MCF 10A (cell line): Measurements from ENCODE around the gene DENND2D. TPM values are rescaled to one million over a fixed set of nuclear protein-coding genes. Genes with fewer than 3 reads are reported as not detected.

Experiments used
- BruUV-seq: library from RNA; stranded (reverse); fragments of 400-500 nt; replicated peaks from 2 replicates; lab custom pipeline; 2021; lab: Mats Ljungman, UMichigan
- CTCF ChIA-PET: fragments of 300-600 bp; sonication (Branson Sonifier 250); formaldehyde crosslinking; extraction: SDS; loops from one replicate; lab custom pipeline; 2021; ENCODE audit warnings: antibody characterized with exemption, inconsistent platforms; lab: Yijun Ruan, JAX
- POLR2A ChIA-PET: fragments of 300-600, 350-650 bp; sonication (Branson Sonifier 250); formaldehyde crosslinking; extraction: SDS; loops from one replicate; lab custom pipeline; 2020; ENCODE audit warnings: antibody characterized with exemption, inconsistent platforms; lab: Yijun Ruan, JAX
- DNase-seq: peaks from one replicate; pipeline ENCODE4 v3.0.0-alpha.2; 2018; ENCODE audit not compliant: unreplicated experiment
- H3K27ac Mint-ChIP-seq: one replicate; pipeline ENCODE4 v1.8.0; 2022; ENCODE audit warnings: mild to moderate bottlenecking, low read depth, mixed read lengths; ENCODE audit not compliant: unreplicated experiment
- H3K27me3 Mint-ChIP-seq: one replicate; pipeline ENCODE4 v1.8.0; 2022; ENCODE audit warnings: mixed read lengths; ENCODE audit not compliant: insufficient read depth, unreplicated experiment
- H3K36me3 Mint-ChIP-seq: one replicate; pipeline ENCODE4 v1.8.0; 2022; ENCODE audit warnings: mild to moderate bottlenecking, moderate library complexity, mixed read lengths; ENCODE audit not compliant: insufficient read depth, unreplicated experiment
- H3K4me1 Mint-ChIP-seq: one replicate; pipeline ENCODE4 v1.8.0; 2022; ENCODE audit warnings: mixed read lengths; ENCODE audit not compliant: insufficient read depth, unreplicated experiment
- H3K4me3 Mint-ChIP-seq: one replicate; pipeline ENCODE4 v1.8.0; 2022; ENCODE audit warnings: mild to moderate bottlenecking, moderate library complexity, mixed read lengths; ENCODE audit not compliant: unreplicated experiment
- H3K9me3 Mint-ChIP-seq: one replicate; pipeline ENCODE4 v1.8.0; 2022; ENCODE audit warnings: mixed read lengths; ENCODE audit not compliant: unreplicated experiment
- CTCF ChIP-seq: fragments of 200-600 bp; IDR thresholded peaks from one replicate; pipeline ENCODE4 v1.8.0; 2022; ENCODE audit warnings: antibody characterized with exemption, mild to moderate bottlenecking; ENCODE audit not compliant: unreplicated experiment
- intact Hi-C: fragments of 100-400 bp; cut with micrococcal nuclease; formaldehyde crosslinking; loops from 2 replicates; pipeline ENCODE4 v1.14.1; 2022
- total RNA-seq: library from RNA; stranded (reverse); gene quantifications from 2 replicates; pipeline ENCODE4 v1.2.3, GENCODE V29; 2022

Gene DENND2D
- total RNA-seq, 1 experiment from 2014 or later, result 6.0 TPM

GRCh38 chr1:111145542-111145941 lies 54.9 kb downstream of the DENND2D start:
- no peak for TF ChIP-seq CTCF
- Mint-ChIP-seq H3K27ac (no peak overlapping the region), H3K36me3 (peaks cover 46% of the 10 kb centered on the region), H3K27me3 (no peaks in the 10 kb centered on the region), H3K9me3 (no peaks in the 10 kb centered on the region), H3K4me1 (peaks cover 41% of the 10 kb centered on the region), H3K4me3 (no peak overlapping the region)
- BruUV-seq, result no TSS peak
- ChIA-PET POLR2A (no interaction called here), CTCF (interaction anchor here (0.7 kb wide), 1 partner anchor 115 kb away, joined by 3 read pairs; no protein-coding TSS in a partner anchor)
- no peak for DNase-seq
- intact Hi-C loops, result no loop called here

- peak; percentile 22 for DNase-seq
- no peaks in the 10 kb centered on the region for H3K9me3 Mint-ChIP-seq
- H3K27ac Mint-ChIP-seq, result peak overlapping the region; percentile 97
- intact Hi-C loops, result no loop called here
- TF ChIP-seq CTCF, result no peak
- peaks cover 22% of the 10 kb centered on the region for H3K36me3 Mint-ChIP-seq
- BruUV-seq, result no TSS peak
- peaks cover 34% of the 10 kb centered on the region for H3K4me1 Mint-ChIP-seq
- ChIA-PET POLR2A (interaction anchor here (0.6 to 2.9 kb wide), 12 partner anchors 8 to 568 kb away, joined by 3 to 12 read pairs (median 3); partner anchors contain the start of gene LRIF1), CTCF (interaction anchor here (0.7 to 1.8 kb wide), 4 partner anchors 112 to 1837 kb away, joined by 3 to 9 read pairs (median 4); no protein-coding TSS in a partner anchor)
- H3K4me3 Mint-ChIP-seq, result peak overlapping the region; percentile 94
- no peaks in the 10 kb centered on the region for H3K27me3 Mint-ChIP-seq
Observed at GRCh38 chr1:111142356-111142975, 58.0 kb downstream of the DENND2D start.

GRCh38 chr1:111141245-111142220 lies 58.9 kb downstream of the DENND2D start:
- BruUV-seq, result no TSS peak
- ChIA-PET POLR2A (interaction anchor here (0.6 to 2.9 kb wide), 17 partner anchors 9 to 597 kb away, joined by 3 to 12 read pairs (median 3); partner anchors contain the start of genes ATP5PB, INKA2, LRIF1 and WDR77), CTCF (interaction anchor here (0.6 to 1.8 kb wide), 5 partner anchors 104 to 1836 kb away, joined by 3 to 9 read pairs (median 4); no protein-coding TSS in a partner anchor)
- Mint-ChIP-seq H3K27me3 (no peaks in the 10 kb centered on the region), H3K36me3 (peaks cover 25% of the 10 kb centered on the region), H3K4me1 (peaks cover 30% of the 10 kb centered on the region), H3K4me3 (peak overlapping the region; percentile 94), H3K27ac (peak overlapping the region; percentile 97), H3K9me3 (no peaks in the 10 kb centered on the region)
- TF ChIP-seq CTCF, result no peak
- intact Hi-C loops, result loop anchor here (2.0 kb wide), 1 partner anchor 109 kb away; no protein-coding TSS in a partner anchor
- DNase-seq, result peak; percentile 56
